ENCODE results near the gene MTCL1. TPM values are rescaled to one million over a fixed set of nuclear protein-coding genes. Genes with fewer than 3 reads are reported as not detected.

MTCL1 gene
- total RNA-seq, 1 donor from 2014 or later: 54.4 TPM

GRCh38 chr18:8752329-8752728 is 47.0 kb downstream of the MTCL1 start:
- no peak for TF ChIP-seq CTCF (IDR thresholded peaks at IDR 0.05)
- H3K27me3 Mint-ChIP-seq (ENCODE audit: low read depth): no peaks in the 10 kb centered on the region
- no peak for DNase-seq (ENCODE audit: low spot score)
- H3K36me3 Mint-ChIP-seq (ENCODE audit: low read depth): peaks cover 5% of the 10 kb centered on the region
- no peaks in the 10 kb centered on the region for H3K9me3 Mint-ChIP-seq (ENCODE audit: low read depth)
- peaks cover 69% of the 10 kb centered on the region for H3K4me1 Mint-ChIP-seq (ENCODE audit: low read depth)
- no peak overlapping the region for H3K4me3 Mint-ChIP-seq (ENCODE audit: unreplicated experiment)
- H3K27ac Mint-ChIP-seq (ENCODE audit: unreplicated experiment): peak overlapping the region; percentile 96

- Mint-ChIP-seq H3K4me1 (ENCODE audit: low read depth) (peaks cover 62% of the 10 kb centered on the region), H3K4me3 (ENCODE audit: unreplicated experiment) (no peak overlapping the region), H3K27ac (ENCODE audit: unreplicated experiment) (peak overlapping the region; percentile 88), H3K27me3 (ENCODE audit: low read depth) (no peaks in the 10 kb centered on the region), H3K36me3 (ENCODE audit: low read depth) (peaks cover 5% of the 10 kb centered on the region), H3K9me3 (ENCODE audit: low read depth) (no peaks in the 10 kb centered on the region)
- no peak for TF ChIP-seq CTCF (IDR thresholded peaks at IDR 0.05)
- DNase-seq (ENCODE audit: low spot score): no peak
These were observed 49.9 kb downstream of the MTCL1 start for GRCh38 chr18:8754995-8755960.

- DNase-seq (ENCODE audit: low spot score): no peak
- H3K36me3 Mint-ChIP-seq (ENCODE audit: low read depth): peaks cover 10% of the 10 kb centered on the region
- TF ChIP-seq CTCF (IDR thresholded peaks at IDR 0.05): no peak
- H3K27ac Mint-ChIP-seq (ENCODE audit: unreplicated experiment): no peak overlapping the region
- H3K4me3 Mint-ChIP-seq (ENCODE audit: unreplicated experiment): no peak overlapping the region
- H3K9me3 Mint-ChIP-seq (ENCODE audit: low read depth): peaks cover 4% of the 10 kb centered on the region
- peaks cover 50% of the 10 kb centered on the region for H3K4me1 Mint-ChIP-seq (ENCODE audit: low read depth)
- H3K27me3 Mint-ChIP-seq (ENCODE audit: low read depth): no peaks in the 10 kb centered on the region
These were observed 51.2 kb downstream of the MTCL1 start for GRCh38 chr18:8756571-8756970.

GRCh38 chr18:8757396-8757997 is 52.1 kb downstream of the MTCL1 start:
- H3K27ac Mint-ChIP-seq (ENCODE audit: unreplicated experiment): peak overlapping the region; percentile 32

More at GRCh38 chr18:8757396-8757997, 52.1 kb downstream of the MTCL1 start:
- Mint-ChIP-seq H3K4me3 (ENCODE audit: unreplicated experiment) (no peak overlapping the region), H3K27me3 (ENCODE audit: low read depth) (no peaks in the 10 kb centered on the region), H3K9me3 (ENCODE audit: low read depth) (peaks cover 4% of the 10 kb centered on the region), H3K36me3 (ENCODE audit: low read depth) (peaks cover 18% of the 10 kb centered on the region), H3K4me1 (ENCODE audit: low read depth) (peaks cover 40% of the 10 kb centered on the region)
- no peak for TF ChIP-seq CTCF (IDR thresholded peaks at IDR 0.05)
- no peak for DNase-seq (ENCODE audit: low spot score)

Data from chondrocyte (in vitro differentiated cells).